Stomach (tissue), 9 donors: ENCODE results near the gene ZNF594. TPM values are rescaled to one million over a fixed set of nuclear protein-coding genes. Genes with fewer than 3 reads are reported as not detected.
"Not testable (repeated sequence)": the region's sequence is repeated elsewhere in the genome, so short reads cannot be mapped to it uniquely, and the experiment has no call there.

ENCODE experiments used
- DNase-seq, 2 donors: peaks; one replicate each; pipeline versions ENCODE4 v3.0.0 to v3.0.0-alpha.2; 2013 to 2019
- H3K27ac ChIP-seq, 5 donors: fragments of 200-600 bp in 4 of 5; sonication (generic) in 4 of 5; one replicate each; pipeline ENCODE4 v1.5.1; 2013 to 2019; ENCODE audit warnings: mild to moderate bottlenecking in 1 of 5, moderate library complexity in 1 of 5
- H3K27me3 ChIP-seq, 3 donors: fragments of 200-600 bp; sonication (generic); one replicate each; pipeline ENCODE4 v1.5.1; 2017 to 2019; ENCODE audit warnings: mixed run types in 1 of 3
- H3K36me3 ChIP-seq, 4 donors: fragments of 200-600 bp; sonication (generic); 1 replicate in 3 of 4; 2 replicates in 1 of 4; pipeline ENCODE4 v1.5.1; 2016 to 2019
- H3K4me1 ChIP-seq, 4 donors: fragments of 200-600 bp; sonication (generic); one replicate each; pipeline ENCODE4 v1.5.1; 2016 to 2019
- H3K4me3 ChIP-seq, 4 donors: fragments of 200-600 bp; sonication (generic) in 3 of 4; one replicate each; pipeline ENCODE4 v1.5.1; 2016 to 2019; ENCODE audit warnings: mild to moderate bottlenecking in 1 of 4
- H3K9me3 ChIP-seq, 4 donors: fragments of 200-600 bp; sonication (generic); one replicate each; pipeline ENCODE4 v1.5.1; 2016 to 2019
- EP300 ChIP-seq: sonication (generic); formaldehyde crosslinking; IDR thresholded peaks from one replicate; pipeline ENCODE4 v1.6.1; 2017; ENCODE audit warnings: antibody characterized with exemption
- POLR2A ChIP-seq, 4 donors: fragments of 450-650 bp; IDR thresholded peaks; one replicate each; pipeline ENCODE4 v1.6.1; 2016; ENCODE audit warnings: antibody characterized with exemption in 4 of 4, control low read depth in 2 of 4, mild to moderate bottlenecking in 1 of 4, moderate library complexity in 1 of 4
- POLR2AphosphoS5 ChIP-seq, 3 donors: sonication (generic); formaldehyde crosslinking; IDR thresholded peaks; one replicate each; pipeline ENCODE4 v1.6.1; 2016; ENCODE audit warnings: antibody characterized with exemption in 3 of 3
- WGBS, 5 donors: extraction: QIAGEN DNeasy Blood & Tissue Kit in 3 of 5; methylation state at CpG; one replicate each; pipeline versions ENCODE4 v1.1.5 to v1.1.7; 2013 to 2018; 5-methylcytosine and 5-hydroxymethylcytosine counted together
- intact Hi-C: fragments of 100-400 bp; cut with DNase I; formaldehyde crosslinking; loops from one replicate; pipeline ENCODE4 v1.15.1; 2023; ENCODE audit warnings: low total_unique reads
- polyA plus RNA-seq, 3 donors: library from polyadenylated mRNA; stranded (reverse); fragments of 200-250 nt; gene quantifications; one replicate each; pipeline ENCODE4 v1.2.3, GENCODE V29; 2013
- total RNA-seq, 5 donors: library from RNA; depleted of rRNA; stranded (reverse); fragments of >200 nt; gene quantifications; one replicate each; pipeline versions ENCODE4 v1.1.0 to v1.2.3, GENCODE V29; 2014 to 2016
- TF ChIP-seq, protein P1 (sequence below), 7 experiments: fragments of 450-650 bp in 4 of 7; fragments of 200-600 bp in 3 of 7; sonication (generic) in 3 of 7; IDR thresholded peaks; one replicate each; pipeline ENCODE4 v1.5.1; 2016 to 2019; ENCODE audit warnings: antibody characterized with exemption in 7 of 7, control low read depth in 2 of 7, mild to moderate bottlenecking in 1 of 7
- donor health status: healthy with polysubstance abuse.
- donor health status: Bipolar disorder and iron deficiency.
- donor health status: healthy.

ZNF594 gene
- total and polyA plus RNA-seq, 8 donors = 0.56 to 73.5 (median 7.0) TPM; not detected in 1

DNA sequence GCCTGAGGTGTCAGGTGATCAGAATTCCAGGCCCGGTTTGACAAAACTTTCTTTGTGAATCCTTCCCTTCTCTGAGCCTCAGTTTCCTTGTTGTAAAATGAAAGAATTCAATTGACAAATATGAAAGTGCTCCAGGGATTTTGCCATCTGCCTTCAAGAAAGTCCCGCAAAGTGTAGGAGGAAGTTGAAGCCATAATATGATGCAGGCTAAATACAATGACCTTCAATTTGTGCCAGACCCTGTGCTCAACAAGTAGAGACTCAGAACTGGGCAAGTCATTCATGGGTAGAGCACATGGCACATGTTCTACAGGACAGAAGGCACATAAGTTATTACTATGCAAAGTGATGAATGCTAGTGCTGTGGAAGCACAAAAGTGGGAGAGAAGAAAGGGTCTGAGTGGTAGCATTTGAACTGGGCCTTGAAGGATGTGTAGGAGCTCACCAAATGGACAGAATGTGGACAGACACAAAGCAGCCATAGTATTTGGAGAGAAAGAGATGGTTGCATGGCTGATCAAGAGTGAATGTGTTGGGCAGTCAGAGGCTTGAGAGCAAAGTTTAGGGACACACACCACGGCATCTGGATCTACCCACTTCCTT, 45.4 kb upstream of the ZNF594 start:
- intact Hi-C loops = no loop called here

DNA sequence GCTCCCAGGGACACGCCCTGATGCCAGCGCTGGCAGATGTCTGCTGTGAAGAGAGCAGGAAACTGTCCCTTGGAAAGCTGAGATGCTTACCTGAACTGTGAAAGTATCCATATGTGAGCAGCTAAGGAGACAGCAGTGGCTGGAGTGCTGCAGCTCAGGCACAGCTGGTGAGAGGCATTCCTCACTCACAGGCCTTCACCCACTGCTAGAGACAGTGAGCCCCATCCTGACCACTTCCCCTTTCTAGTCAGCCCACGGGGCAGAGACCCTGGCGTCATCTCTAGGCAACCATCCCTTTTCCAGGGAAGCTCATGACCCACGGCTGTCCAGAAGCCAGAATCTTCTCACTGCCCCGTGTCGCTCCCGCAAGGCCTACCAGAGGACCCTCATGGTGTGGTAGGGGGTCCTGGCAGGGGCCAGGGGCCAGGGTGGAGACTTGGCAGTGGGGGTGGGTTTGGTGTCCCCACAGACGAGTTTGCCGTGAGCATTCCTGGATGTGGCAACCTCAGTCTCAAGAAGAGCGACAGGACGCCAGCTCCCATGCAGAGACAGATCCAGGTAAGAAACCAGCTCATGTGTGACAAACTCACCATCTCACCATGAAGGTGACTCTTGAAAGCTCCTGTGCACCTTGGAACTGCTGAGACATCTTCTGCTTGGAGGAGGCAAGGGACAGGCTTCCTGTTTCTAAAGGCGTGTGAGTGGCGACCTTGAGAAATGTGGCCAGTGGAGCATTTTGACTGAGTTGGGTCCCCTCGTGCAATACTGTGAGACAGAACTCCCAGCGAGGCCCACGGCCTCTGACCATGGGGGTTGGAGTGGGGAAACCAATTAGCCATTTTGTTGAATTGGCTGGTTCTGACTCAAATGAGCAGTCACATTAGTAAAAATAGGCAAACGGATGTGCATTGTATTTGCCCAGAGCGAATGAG, 43.2 kb upstream of the ZNF594 start, which contains the start of gene SCIMP:
SCIMP (minus strand) TSS at position 216 of the 932 bp plus-strand sequence; CDS start at position 111, 105 bp downstream.
- no peak for TF ChIP-seq POLR2AphosphoS5 (IDR thresholded peaks at IDR 0.05)
- TF ChIP-seq EP300 = no peak
- no peak for TF ChIP-seq POLR2A (IDR thresholded peaks at IDR 0.05)
- TF ChIP-seq, protein P1, sequence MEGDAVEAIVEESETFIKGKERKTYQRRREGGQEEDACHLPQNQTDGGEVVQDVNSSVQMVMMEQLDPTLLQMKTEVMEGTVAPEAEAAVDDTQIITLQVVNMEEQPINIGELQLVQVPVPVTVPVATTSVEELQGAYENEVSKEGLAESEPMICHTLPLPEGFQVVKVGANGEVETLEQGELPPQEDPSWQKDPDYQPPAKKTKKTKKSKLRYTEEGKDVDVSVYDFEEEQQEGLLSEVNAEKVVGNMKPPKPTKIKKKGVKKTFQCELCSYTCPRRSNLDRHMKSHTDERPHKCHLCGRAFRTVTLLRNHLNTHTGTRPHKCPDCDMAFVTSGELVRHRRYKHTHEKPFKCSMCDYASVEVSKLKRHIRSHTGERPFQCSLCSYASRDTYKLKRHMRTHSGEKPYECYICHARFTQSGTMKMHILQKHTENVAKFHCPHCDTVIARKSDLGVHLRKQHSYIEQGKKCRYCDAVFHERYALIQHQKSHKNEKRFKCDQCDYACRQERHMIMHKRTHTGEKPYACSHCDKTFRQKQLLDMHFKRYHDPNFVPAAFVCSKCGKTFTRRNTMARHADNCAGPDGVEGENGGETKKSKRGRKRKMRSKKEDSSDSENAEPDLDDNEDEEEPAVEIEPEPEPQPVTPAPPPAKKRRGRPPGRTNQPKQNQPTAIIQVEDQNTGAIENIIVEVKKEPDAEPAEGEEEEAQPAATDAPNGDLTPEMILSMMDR (IDR thresholded peaks at IDR 0.05) = no peak
- Histone ChIP-seq H3K27me3 (no peaks in the 10 kb centered on the region), H3K36me3 (peaks cover 0 to 24% (median 5%) of the 10 kb centered on the region in 4 donors), H3K4me3 (peak within 1 kb of the TSS in 2 of 4 donors; percentile 2 to 25), H3K27ac (peak within 1 kb of the TSS in 2 of 5 donors; percentile 7 to 48), H3K9me3 (no peaks in the 10 kb centered on the region), H3K4me1 (peaks cover 0 to 11% (median 3%) of the 10 kb centered on the region in 4 donors)
- 86 to 90% (median 89%) methylated on average over 19 of the region's 19 CpGs for WGBS, 5 donors
- intact Hi-C loops = no loop called here
- peak in 1 of 2 donors; percentile 34 for DNase-seq

More for the DNA sequence above, 45.4 kb upstream of the ZNF594 start:
- Histone ChIP-seq H3K36me3 (peaks cover 0 to 24% (median 5%) of the 10 kb centered on the region in 4 donors), H3K27ac (no peak overlapping the region), H3K4me3 (no peak overlapping the region), H3K9me3 (no peaks in the 10 kb centered on the region), H3K4me1 (peaks cover 0 to 11% (median 3%) of the 10 kb centered on the region in 4 donors), H3K27me3 (no peaks in the 10 kb centered on the region)
- TF ChIP-seq, protein P1 (IDR thresholded peaks at IDR 0.05) = no peak
- TF ChIP-seq POLR2AphosphoS5 (IDR thresholded peaks at IDR 0.05) = no peak
- no peak for TF ChIP-seq EP300
- TF ChIP-seq POLR2A (IDR thresholded peaks at IDR 0.05) = no peak
- no peak for DNase-seq
- WGBS, 5 donors = 75 to 88% (median 82%) methylated on average over 3 of the region's 3 CpGs

DNA sequence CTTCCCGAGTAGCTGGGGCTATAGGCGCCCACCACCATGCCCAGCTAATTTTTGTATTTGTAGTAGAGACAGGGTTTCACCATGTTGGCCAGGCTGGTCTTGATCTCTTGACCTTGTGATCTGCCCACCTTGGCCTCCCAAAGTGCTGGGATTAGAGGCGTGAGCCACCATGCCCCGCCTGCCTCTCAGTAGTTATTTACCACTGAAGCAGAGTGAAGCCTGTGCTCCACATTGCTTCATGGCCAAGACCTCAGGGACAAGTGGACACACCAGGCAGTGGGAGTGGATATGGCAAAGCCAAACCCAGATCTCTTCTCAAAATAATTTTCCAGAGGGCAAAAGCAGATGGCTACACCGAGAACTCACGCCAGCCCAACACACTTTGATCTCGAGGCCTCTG, 41.8 kb upstream of the ZNF594 start:
- peaks cover 0 to 11% (median 3%) of the 10 kb centered on the region in 4 donors for H3K4me1 ChIP-seq
- intact Hi-C loops, H3K9me3 ChIP-seq, H3K27me3 ChIP-seq, DNase-seq: not testable (repeated sequence)
- peak overlapping the region in 2 of 5 donors; percentile 7 to 17 for H3K27ac ChIP-seq
- H3K4me3 ChIP-seq = peak overlapping the region in 2 of 4 donors; percentile 2 to 25
- peaks cover 0 to 30% (median 5%) of the 10 kb centered on the region in 4 donors for H3K36me3 ChIP-seq
- 88 to 96% (median 95%) methylated on average over 7 of the region's 7 CpGs for whole genome bisulfite sequencing, 5 donors

DNA sequence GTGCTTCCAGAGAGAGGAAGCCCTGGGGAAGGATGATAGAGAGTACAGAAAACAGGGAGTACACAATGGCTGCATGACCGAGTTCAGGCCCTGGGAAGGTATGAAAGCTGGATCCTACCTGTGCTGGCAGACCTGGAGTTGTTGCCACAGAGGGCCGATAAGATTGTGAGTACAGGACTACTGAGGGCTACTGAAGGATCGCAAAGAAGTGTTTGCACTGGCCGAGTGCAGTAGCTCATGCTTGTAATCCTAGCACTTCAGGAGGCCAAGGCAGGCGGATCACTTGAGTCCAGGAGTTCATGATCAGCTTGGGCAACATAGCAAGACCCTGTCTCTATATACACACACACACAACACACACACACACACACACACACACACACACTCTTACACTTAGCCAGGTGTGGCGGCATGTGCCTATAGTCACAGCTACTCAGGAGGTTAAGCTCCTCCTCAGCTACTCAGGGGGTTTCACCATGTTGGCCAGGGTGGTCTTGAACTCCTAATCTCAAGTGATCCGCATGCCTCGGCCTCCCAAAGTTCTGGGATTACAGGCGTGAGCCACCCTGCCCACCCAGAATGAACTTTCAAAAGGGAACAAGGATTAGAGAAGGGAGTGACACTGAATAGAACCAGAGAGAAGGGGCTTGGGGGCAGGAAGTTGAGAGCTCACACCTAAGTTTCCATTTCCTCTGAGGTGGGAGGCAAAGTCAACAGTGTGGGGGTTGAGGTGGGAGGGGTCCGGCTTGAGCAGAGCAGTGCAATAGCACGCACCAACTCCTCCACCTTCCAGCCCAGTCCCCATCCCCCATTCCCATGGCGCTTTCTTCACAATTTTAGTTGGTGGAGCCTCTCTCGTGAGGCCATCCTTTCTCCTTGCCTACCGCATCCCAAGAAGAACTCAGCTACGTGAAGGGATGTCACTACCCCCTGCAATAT, 35.5 kb upstream of the ZNF594 start:
- Histone ChIP-seq H3K4me3 (no peak overlapping the region), H3K27me3 (no peaks in the 10 kb centered on the region), H3K36me3 (peaks cover 0 to 64% (median 29%) of the 10 kb centered on the region in 4 donors), H3K9me3 (no peaks in the 10 kb centered on the region), H3K4me1 (peaks cover 0 to 30% (median under 1%) of the 10 kb centered on the region in 4 donors), H3K27ac (peak overlapping the region in 1 of 5 donors; percentile 23)
- 84 to 92% (median 90%) methylated on average over 15 of the region's 15 CpGs for WGBS, 5 donors
- TF ChIP-seq, protein P1 (IDR thresholded peaks at IDR 0.05) = no peak
- no peak for TF ChIP-seq POLR2A (IDR thresholded peaks at IDR 0.05)
- no peak for TF ChIP-seq EP300
- no peak for TF ChIP-seq POLR2AphosphoS5 (IDR thresholded peaks at IDR 0.05)
- intact Hi-C loops = no loop called here
- DNase-seq = peak in 1 of 2 donors; percentile 59
